GM10266 (cell line): Measurements from ENCODE around the gene DUSP1.

ENCODE experiments used
- DNase-seq: peaks from one replicate; pipeline ENCODE4 v3.0.0; 2012; ENCODE audit errors: extremely low spot score
- CTCF ChIP-seq: IDR thresholded peaks from 2 replicates; pipeline ENCODE4 v1.5.1; 2012; ENCODE audit warnings: mild to moderate bottlenecking, low read depth; ENCODE audit not compliant: control insufficient read depth, insufficient read depth; ENCODE audit errors: missing control alignments

DUSP1 gene

GRCh38 chr5:172756764-172757393 lies 14.1 kb downstream of the DUSP1 start:
- no peak for TF ChIP-seq CTCF
- DNase-seq: no peak

GRCh38 chr5:172754596-172755356 lies 16.2 kb downstream of the DUSP1 start:
- no peak for DNase-seq
- no peak for TF ChIP-seq CTCF

GRCh38 chr5:172753101-172753500 lies 17.9 kb downstream of the DUSP1 start:
- no peak for DNase-seq
- TF ChIP-seq CTCF: no peak

GRCh38 chr5:172751761-172752510 lies 19.1 kb downstream of the DUSP1 start:
- TF ChIP-seq CTCF: no peak
- no peak for DNase-seq

- no peak for DNase-seq
- TF ChIP-seq CTCF: no peak
Measured at GRCh38 chr5:172749881-172750633, 20.9 kb downstream of the DUSP1 start.

- DNase-seq: no peak
- TF ChIP-seq CTCF: no peak
Measured at GRCh38 chr5:172749076-172749475, 21.9 kb downstream of the DUSP1 start.
